ENCODE results near the gene SRPK2.

DNA sequence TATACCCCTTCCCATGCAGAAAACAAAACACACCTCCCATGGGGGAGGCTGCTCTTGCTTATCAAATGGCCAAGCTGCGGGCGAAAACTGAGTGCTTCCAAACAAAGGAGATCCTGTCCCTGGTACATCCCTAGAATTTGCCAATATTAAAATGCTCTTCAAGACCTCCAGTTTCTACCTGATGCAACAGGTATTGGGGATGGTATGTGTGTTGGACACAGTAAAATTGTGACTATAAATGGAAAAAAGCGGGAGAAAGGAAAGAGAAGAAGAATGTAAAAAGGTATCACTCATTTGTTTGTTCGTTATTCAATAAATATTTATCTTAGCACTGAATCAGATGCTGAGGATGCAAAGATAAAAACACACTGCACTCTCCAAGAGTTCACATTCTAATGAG, 250.8 kb downstream of the SRPK2 start:
- TF ChIP-seq POLR2AphosphoS5 (IDR thresholded peaks at IDR 0.05; ENCODE audit: low read depth, low read length) (no peak), TAF1 (IDR thresholded peaks at IDR 0.05; ENCODE audit: low read depth, low read length) (no peak), SPI1 (IDR thresholded peaks at IDR 0.05; ENCODE audit: low read depth, low read length) (no peak), POLR2A (IDR thresholded peaks at IDR 0.05; ENCODE audit: low read depth, low read length) (no peak)
